Ammon's horn (tissue), 1 donor: Measurements from ENCODE around the gene PAX5.

Source experiments
- DNase-seq: peaks from one replicate; pipeline ENCODE4 v3.0.0-alpha.2; 2016; ENCODE audit warnings: low spot score

Gene PAX5

GRCh38 chr9:36803961-36804360 is 230.1 kb downstream of the PAX5 start:
- DNase-seq, result no peak

GRCh38 chr9:36802201-36802920 is 231.7 kb downstream of the PAX5 start:
- peak; percentile 91 for DNase-seq

DNA sequence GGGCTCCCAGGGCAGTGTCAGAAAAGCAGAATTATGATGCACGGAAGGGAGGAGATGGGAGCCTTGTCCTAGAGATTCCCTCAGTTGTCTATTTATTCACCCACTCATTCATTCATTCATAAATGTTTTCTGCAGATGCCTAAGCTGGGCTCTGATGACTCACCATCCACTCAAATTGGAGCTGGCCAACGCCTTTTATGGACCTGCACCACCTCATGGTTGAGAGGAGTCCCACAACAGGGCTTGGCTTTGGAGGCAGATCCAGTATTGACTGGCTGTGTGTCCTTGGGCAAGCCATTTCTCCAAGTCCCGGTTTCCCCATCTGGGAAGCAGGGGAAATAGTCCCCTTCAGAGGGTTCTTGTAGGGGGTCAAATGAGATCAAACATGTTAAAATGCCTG is 233.6 kb downstream of the PAX5 start:
- DNase-seq, result no peak

DNA sequence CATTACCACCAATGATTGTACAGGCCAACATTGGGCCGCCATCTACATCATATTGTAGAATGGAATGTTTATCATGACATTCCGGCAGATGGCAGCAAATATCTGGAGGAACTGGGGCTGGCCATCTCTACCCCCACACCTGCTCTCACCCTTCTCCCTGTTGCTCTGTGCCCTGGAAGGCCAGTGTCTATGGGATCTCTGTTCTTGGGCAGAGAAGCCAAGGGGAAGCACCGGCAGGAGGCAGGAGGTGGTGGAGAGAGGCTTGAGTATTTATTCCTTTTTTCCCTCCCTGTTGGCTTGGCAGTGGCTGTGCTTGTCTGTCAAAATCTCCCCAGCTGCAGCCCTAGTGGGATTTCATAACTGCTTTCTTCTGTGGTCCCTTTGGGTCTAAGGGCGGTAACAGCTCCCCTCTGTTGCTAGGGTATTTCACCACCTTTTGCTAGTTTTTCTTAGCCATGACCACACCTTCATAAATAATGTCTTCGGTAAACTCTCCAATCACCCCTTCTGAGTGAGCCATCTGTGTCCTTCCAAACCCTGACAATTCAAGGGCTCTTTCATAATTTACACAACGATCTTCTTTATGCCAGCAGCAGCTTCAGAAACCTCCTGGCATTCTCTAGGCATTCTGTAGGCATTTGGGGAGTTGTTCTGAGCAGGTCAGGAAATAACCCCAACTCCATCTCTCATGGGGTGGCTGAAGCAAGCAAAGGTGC is 235.6 kb downstream of the PAX5 start:
- DNase-seq, result peak; percentile 69

DNA sequence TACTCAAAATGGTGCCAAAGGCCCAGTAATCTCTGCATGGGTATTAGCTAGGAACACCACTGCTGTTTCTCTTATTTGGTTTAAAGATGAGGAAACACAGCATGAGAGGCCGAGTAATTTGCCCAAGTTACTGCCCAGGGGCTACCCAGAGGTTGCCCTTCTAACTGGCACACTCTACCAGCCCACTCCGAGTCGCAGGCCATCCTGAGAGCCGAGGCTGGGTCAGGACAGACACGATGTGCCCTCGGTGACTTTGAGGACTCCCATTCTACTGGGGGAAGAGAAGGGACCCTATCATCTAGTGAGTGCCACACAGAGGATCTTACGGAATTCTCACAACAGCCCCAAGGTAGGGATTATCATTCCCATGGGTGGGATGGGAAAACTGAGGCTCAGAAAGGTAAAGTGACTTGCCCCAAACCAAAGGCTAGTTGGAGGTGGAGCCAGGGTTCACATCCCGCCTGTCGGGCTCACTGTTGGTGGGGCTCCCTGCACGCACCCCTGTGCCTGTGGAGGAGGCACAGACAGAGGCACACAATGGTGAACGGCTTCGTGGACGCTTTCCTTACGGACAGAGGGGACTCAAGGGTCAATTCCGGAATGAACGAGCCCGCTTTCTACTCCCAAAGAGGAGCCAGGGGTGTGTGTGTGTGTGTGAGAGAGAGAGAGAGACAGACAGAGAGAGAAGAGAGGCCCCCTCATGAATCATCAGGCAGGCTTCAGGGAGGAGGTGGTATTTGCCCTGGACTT is 236.4 kb downstream of the PAX5 start:
- DNase-seq, result no peak

DNA sequence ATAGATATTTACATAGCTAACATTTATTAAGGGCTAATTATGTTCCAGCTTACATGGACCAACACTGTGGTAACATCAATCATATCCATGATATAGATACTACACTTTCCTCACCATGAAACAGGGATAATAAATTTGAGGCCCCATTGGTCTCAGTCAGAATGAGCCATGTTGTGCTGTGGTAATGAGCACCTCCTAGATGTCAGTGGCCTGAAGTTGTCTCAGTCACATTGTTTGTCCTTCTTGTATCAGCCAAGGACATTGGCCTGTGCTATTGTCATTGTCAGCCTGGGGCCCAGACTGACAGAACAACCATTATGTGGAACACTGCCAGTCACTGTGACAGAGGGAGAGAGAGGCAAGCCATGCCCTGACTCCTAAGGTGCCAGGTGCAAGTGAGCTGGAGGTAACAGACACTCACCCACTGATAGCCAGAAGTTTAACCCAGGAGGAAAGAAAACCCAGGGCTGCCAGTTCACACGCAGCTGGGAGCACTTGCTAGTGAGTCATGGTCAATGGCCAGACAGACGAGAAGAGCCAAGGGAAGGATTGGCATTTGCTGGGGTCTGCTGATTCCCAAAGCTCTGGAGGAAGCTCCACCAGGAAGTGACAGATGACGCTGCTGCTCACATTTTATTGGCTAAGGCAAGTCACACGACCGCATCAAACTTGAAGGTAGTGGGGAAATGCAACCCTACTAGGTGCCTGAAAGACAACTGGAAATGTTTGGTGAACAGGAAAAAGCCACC is 237.2 kb downstream of the PAX5 start:
- no peak for DNase-seq

DNA sequence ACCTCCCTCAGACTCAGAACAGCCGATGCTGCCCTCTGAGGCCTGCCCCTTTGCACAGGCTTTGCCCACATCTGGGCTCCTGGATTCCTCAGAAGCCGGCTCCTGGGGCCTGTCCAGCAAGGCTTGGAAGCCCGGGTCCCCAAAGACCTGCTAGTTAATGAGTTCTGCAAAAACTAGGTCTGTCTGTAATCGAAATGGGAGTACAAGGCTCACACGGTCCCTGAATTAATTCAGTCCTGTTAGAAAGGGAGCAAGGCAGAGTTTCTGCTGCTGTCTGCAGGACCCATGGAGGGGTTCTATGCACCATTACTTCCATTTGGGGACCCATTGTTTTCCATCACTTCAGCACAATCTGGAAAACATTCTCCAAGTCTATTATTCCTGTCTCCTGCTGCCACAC is 239.6 kb downstream of the PAX5 start:
- no peak for DNase-seq

DNA sequence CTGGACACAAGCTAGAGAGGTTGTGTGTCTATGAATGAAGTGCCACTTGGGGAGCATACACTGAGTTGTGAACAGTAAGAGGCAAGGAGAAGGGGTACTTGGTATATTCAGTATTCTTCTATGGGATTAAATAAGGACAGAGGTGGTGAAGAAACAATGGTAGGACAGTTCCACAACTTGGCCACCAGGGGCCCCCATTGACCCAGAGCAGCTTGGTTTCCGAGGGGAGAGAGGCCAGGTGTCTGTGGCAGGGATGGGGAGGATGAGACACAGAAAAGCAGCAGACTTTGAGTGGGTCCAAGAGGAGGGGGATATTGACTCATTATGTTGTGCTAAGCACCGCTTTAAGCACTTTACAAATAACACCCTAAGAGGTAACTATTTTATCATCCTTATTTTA is 240.8 kb downstream of the PAX5 start:
- DNase-seq, result no peak

DNA sequence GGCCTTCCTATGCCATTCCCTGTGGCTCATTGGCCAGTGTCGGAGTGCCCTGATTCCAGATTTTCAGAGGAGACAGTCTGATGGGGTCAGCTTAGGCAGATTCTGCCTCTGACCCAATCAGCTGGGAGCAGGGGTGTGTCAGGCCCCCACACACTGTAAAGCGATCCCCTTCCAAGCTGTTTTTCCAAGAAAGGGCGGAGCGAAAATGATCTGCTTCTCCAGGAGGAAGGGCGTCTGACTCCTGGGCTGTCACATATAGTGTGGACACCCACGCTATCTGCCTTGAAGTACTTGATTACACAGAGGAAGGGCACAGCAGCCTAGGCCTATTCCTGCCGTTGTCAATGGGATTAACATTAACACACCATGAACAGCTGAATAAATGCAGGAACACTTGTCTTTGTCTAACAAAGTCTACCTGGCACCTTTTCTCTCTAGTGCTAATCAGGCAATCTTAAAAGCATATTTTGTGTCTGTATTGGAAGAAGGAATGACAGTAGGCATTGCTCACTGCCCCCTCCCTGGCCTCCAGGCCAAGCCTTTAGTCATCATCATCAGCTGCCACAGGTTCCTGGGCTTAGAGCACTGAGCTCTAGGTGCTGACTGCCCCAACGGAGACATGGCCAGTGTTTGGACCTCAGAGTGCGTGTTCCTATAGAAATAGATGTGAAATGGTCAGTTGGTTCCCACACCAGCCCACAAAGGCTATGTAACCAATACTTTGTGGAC is 242.7 kb downstream of the PAX5 start:
- no peak for DNase-seq

DNA sequence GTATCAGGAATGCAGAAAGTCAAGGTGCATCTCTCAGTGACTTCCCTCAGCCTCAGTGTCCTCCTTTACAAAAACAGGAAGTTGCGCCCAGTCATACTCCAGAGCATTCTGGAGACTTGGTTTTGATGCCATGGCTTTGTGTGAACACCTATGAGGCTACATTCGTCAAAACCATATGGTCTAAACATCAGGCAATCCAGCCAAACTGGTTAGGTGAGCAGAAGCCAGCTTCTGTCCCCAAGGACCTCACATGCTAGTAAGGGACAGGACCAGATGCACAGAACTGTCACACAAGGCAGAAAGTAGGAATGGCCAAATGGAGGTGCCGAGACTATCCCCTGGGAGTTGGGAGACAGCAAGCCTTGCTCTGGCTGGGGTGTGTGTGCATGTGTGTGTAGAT is 244.2 kb downstream of the PAX5 start:
- DNase-seq, result no peak

DNA sequence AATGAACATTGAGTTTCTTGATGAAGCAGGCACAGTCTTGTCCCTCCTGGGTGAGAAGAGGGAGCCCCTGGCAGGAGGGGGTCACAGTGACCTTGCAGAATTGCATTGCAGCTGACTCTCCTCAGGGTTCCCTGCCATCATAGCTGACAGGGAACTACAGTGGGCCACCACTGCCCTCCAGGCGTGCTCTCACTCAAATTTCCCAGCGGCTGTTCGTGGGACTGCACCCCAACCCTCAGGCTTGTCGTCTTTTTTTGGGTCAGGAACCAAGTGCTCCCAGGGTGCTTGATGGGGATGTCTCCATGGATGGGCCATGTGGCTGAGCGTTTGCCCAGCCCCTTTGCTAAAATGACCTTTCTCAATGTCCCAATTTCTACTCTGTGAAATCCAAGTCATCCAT is 245.5 kb downstream of the PAX5 start:
- no peak for DNase-seq

GRCh38 chr9:36787709-36788108 is 246.4 kb downstream of the PAX5 start:
- no peak for DNase-seq
